SK-N-SH (cell line): ENCODE measurements around the gene TM2D3. TPM values are rescaled to one million over a fixed set of nuclear protein-coding genes. Genes with fewer than 3 reads are reported as not detected.

Experiments
- CTCF ChIA-PET: fragments of 300-600, 350-600 bp; formaldehyde crosslinking; extraction: SDS; loops from one replicate; lab custom pipeline; 2021; lab: Yijun Ruan, JAX
- POLR2A ChIA-PET: fragments of 350-600 bp; sonication (Branson Sonifier 250); formaldehyde crosslinking; extraction: SDS; loops from one replicate; lab custom pipeline; 2020; ENCODE audit warnings: antibody characterized with exemption, inconsistent platforms; lab: Yijun Ruan, JAX
- DNase-seq: peaks from one replicate; pipeline ENCODE4 v3.0.0; 2012
- H2AFZ ChIP-seq: fragments of 200-600 bp; sonication (generic); 2 replicates; pipeline ENCODE4 v1.8.1; 2016; ENCODE audit warnings: antibody characterized with exemption, mild to moderate bottlenecking, low read depth
- H3F3A ChIP-seq: fragments of 200-600 bp; sonication (generic); replicated peaks from 2 replicates; pipeline ENCODE3; 2016; ENCODE audit warnings: antibody characterized with exemption, mild to moderate bottlenecking; ENCODE audit not compliant: insufficient read depth
- H3K27ac ChIP-seq, 2 experiments: fragments of 200-500 bp in 1 of 2; fragments of 200-600 bp in 1 of 2; sonication (Bioruptor generic) in 1 of 2; sonication (generic), shearing (Covaris generic) in 1 of 2; 2 replicates each; pipeline versions ENCODE4 v1.5.1 to v1.6.1; 2014 to 2016; ENCODE audit warnings: low read depth in 2 of 2, inconsistent platforms in 1 of 2, low read length in 1 of 2, mild to moderate bottlenecking in 1 of 2, mixed read lengths in 1 of 2
- H3K27me3 ChIP-seq: fragments of 200-600 bp; sonication (generic), shearing (Covaris generic); 2 replicates; pipeline ENCODE4 v1.6.1; 2016; ENCODE audit warnings: mixed run types; ENCODE audit not compliant: insufficient read depth
- H3K36me3 ChIP-seq, 2 experiments: fragments of 200-500 bp in 1 of 2; fragments of 200-600 bp in 1 of 2; sonication (Bioruptor generic) in 1 of 2; sonication (generic) in 1 of 2; replicated peaks in 1 of 2; 2 replicates each; pipeline versions ENCODE3 to v1.5.1; 2014 to 2016; ENCODE audit warnings: low read length in 1 of 2, mild to moderate bottlenecking in 1 of 2; ENCODE audit not compliant: insufficient read depth in 2 of 2, control insufficient read depth in 1 of 2
- H3K4me1 ChIP-seq, 2 experiments: fragments of 200-500 bp in 1 of 2; fragments of 200-600 bp in 1 of 2; sonication (Bioruptor generic) in 1 of 2; sonication (generic), shearing (Covaris generic) in 1 of 2; 2 replicates each; pipeline versions ENCODE4 v1.5.1 to v1.6.1; 2014 to 2016; ENCODE audit warnings: low read depth in 1 of 2, low read length in 1 of 2, mixed run types in 1 of 2; ENCODE audit not compliant: insufficient read depth in 2 of 2, control insufficient read depth in 1 of 2
- H3K4me2 ChIP-seq: fragments of 200-600 bp; sonication (generic), shearing (Covaris generic); 2 replicates; pipeline ENCODE4 v1.6.1; 2017; ENCODE audit warnings: mixed run types
- H3K4me3 ChIP-seq, 2 experiments: fragments of 200-500 bp in 1 of 2; fragments of 200-600 bp in 1 of 2; sonication (Bioruptor generic) in 1 of 2; sonication (generic), shearing (Covaris generic) in 1 of 2; 2 replicates each; pipeline versions ENCODE4 v1.5.1 to v1.8.1; 2014 to 2016; ENCODE audit warnings: low read depth in 2 of 2, inconsistent platforms in 1 of 2, low read length in 1 of 2, mild to moderate bottlenecking in 1 of 2, mixed read lengths in 1 of 2, moderate library complexity in 1 of 2
- H3K79me2 ChIP-seq: fragments of 200-600 bp; sonication (generic); 2 replicates; pipeline ENCODE4 v1.8.1; 2017; ENCODE audit warnings: mild to moderate bottlenecking; ENCODE audit not compliant: insufficient read depth
- H3K9ac ChIP-seq: fragments of 200-600 bp; sonication (generic); 2 replicates; pipeline ENCODE4 v1.6.1; 2017; ENCODE audit warnings: mixed run types
- H3K9me2 ChIP-seq: fragments of 200-600 bp; sonication (generic); 2 replicates; pipeline ENCODE4 v1.6.1; 2017; ENCODE audit warnings: mixed run types
- H3K9me3 ChIP-seq: fragments of 200-600 bp; sonication (generic); 2 replicates; pipeline ENCODE4 v1.6.1; 2017; ENCODE audit warnings: mixed run types, mild to moderate bottlenecking, moderate library complexity
- H4K20me1 ChIP-seq: fragments of 200-600 bp; sonication (generic); 2 replicates; pipeline ENCODE4 v1.6.1; 2017; ENCODE audit warnings: mild to moderate bottlenecking, mixed run types; ENCODE audit not compliant: insufficient read depth
- ELF1 ChIP-seq: IDR thresholded peaks from 2 replicates; pipeline ENCODE4 v1.4.0; 2012
- EZH2phosphoT487 ChIP-seq: fragments of 200-600 bp; sonication (generic); IDR thresholded peaks from 2 replicates; pipeline ENCODE4 v1.6.1; 2017; ENCODE audit warnings: low read depth, mixed run types, mild to moderate bottlenecking, antibody characterized with exemption, moderate library complexity, borderline replicate concordance
- GATA2 ChIP-seq: sonication (generic); formaldehyde crosslinking; IDR thresholded peaks from 2 replicates; pipeline ENCODE4 v1.5.0; 2020; ENCODE audit warnings: mild to moderate bottlenecking, missing genetic modification reagents
- MEF2A ChIP-seq: IDR thresholded peaks from 2 replicates; pipeline ENCODE4 v1.4.0; 2012; ENCODE audit warnings: low read depth, borderline replicate concordance
- NRF1 ChIP-seq: IDR thresholded peaks from 2 replicates; pipeline ENCODE4 v1.6.1; 2012; ENCODE audit warnings: low read depth, mild to moderate bottlenecking, low read length
- POLR2AphosphoS5 ChIP-seq: IDR thresholded peaks from 2 replicates; pipeline ENCODE4 v1.6.1; 2012; ENCODE audit warnings: low read depth, low read length
- RCOR1 ChIP-seq: fragments of 150-350 bp; IDR thresholded peaks from 2 replicates; pipeline ENCODE4 v1.6.1; 2017; ENCODE audit warnings: antibody characterized with exemption, low read length
- SMC3 ChIP-seq: IDR thresholded peaks from 2 replicates; pipeline ENCODE4 v1.6.1; 2012; ENCODE audit warnings: low read depth, low read length, improper control_type of control experiment
- TCF12 ChIP-seq: IDR thresholded peaks from 2 replicates; pipeline ENCODE4 v1.4.0; 2012
- TEAD4 ChIP-seq: IDR thresholded peaks from 2 replicates; pipeline ENCODE4 v1.4.0; 2012; ENCODE audit warnings: mild to moderate bottlenecking, borderline replicate concordance; ENCODE audit not compliant: insufficient read depth
- YY1 ChIP-seq: IDR thresholded peaks from 2 replicates; pipeline ENCODE4 v1.4.0; 2012; ENCODE audit warnings: low read depth, mild to moderate bottlenecking
- WGBS: methylation state at CpG from one replicate; pipeline ENCODE4 v1.1.6; 2017; ENCODE audit warnings: low lambda C conversion rate; 5-methylcytosine and 5-hydroxymethylcytosine counted together
- polyA plus RNA-seq, 3 experiments: library from polyadenylated mRNA; depleted of rRNA; stranded (reverse); fragments of >200 nt; gene quantifications; 2 replicates each; pipeline ENCODE4 v1.2.3, GENCODE V29; 2012
- TF ChIP-seq, protein P1 (sequence below): fragments of 200-600 bp; sonication (generic); IDR thresholded peaks from 2 replicates; pipeline ENCODE4 v1.6.1; 2017; ENCODE audit warnings: antibody characterized with exemption, mild to moderate bottlenecking, moderate library complexity
- TF ChIP-seq, protein P2 (sequence below): fragments of 150-350 bp; IDR thresholded peaks from 2 replicates; pipeline ENCODE4 v1.6.1; 2017; ENCODE audit warnings: antibody characterized with exemption, low read length, low read depth, borderline replicate concordance
- TF ChIP-seq, protein P3 (sequence below): IDR thresholded peaks from 2 replicates; pipeline ENCODE4; 2012
- TF ChIP-seq, protein P4 (sequence below): fragments of 150-350 bp; IDR thresholded peaks from 2 replicates; pipeline ENCODE4 v1.6.1; 2016; ENCODE audit warnings: mild to moderate bottlenecking, low read depth, low read length
- TF ChIP-seq, protein P5 (sequence below): IDR thresholded peaks from 2 replicates; pipeline ENCODE4 v1.6.1; 2012; ENCODE audit warnings: mild to moderate bottlenecking, low read depth, low read length, moderate library complexity
- TF ChIP-seq, protein P6 (sequence below): IDR thresholded peaks from 2 replicates; pipeline ENCODE4 v1.4.0; 2012; ENCODE audit warnings: low read depth

TM2D3 gene
- polyA plus RNA-seq, 1 of the 3 experiments (the other 2 are of a cell fraction): 73.3 TPM

DNA sequence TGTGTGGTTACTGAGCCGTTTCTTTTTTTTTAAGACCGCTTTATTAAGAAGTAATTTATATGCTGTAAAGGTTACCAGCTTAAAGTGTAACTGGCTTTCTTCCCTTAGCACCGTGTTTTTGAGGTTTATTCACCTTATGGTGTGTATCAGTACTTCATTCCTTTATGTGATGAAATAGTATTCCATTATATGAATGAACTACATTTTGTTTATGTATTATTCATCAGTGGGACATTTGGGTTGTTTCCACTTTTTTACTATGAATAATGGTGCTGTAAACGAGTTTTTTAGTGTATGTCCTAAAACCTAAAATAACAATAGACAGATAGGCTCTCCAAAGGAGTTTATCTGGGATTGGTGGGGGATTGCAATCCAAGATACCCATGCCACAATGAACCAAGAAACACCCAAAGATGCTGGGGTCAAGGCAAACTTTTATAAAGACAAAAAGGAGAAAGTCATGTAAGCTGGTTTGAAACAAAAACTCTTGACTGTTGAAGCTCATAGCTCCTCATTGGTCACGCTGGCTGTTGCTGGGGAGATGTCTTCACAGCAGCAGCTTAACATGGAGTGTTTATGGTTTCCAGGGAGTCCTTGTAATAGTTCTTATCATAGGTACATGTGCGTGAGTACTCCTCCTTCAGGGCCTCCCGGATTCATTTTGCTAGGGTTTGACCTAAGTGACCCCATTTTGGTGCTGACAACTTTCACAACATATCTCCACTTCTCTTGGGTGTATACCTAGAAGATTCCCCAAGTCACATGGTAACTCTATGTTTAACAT is 16.0 kb downstream of the TM2D3 start:
- H3K9ac ChIP-seq: no peak overlapping the region
- peaks cover 20 to 30% of the 10 kb centered on the region in 2 experiments for H3K36me3 ChIP-seq
- H3K79me2 ChIP-seq: no peaks in the 10 kb centered on the region
- no peaks in the 10 kb centered on the region for H3K4me1 ChIP-seq
- H3K27me3 ChIP-seq: no peaks in the 10 kb centered on the region
- H3K9me2 ChIP-seq: no peaks in the 10 kb centered on the region
- ChIA-PET CTCF (interaction anchor here (8.2 kb wide), 1 partner anchor 343 kb away, joined by 139 read pairs; the partner anchor contains the start of gene SNRPA1), POLR2A (interaction anchor here (0.6 kb wide), 1 partner anchor 352 kb away, joined by 4 read pairs; no protein-coding TSS in a partner anchor)
- no peak for TF ChIP-seq MEF2A
- no peak for TF ChIP-seq NRF1
- no peak for TF ChIP-seq RCOR1
- TF ChIP-seq, protein P1, sequence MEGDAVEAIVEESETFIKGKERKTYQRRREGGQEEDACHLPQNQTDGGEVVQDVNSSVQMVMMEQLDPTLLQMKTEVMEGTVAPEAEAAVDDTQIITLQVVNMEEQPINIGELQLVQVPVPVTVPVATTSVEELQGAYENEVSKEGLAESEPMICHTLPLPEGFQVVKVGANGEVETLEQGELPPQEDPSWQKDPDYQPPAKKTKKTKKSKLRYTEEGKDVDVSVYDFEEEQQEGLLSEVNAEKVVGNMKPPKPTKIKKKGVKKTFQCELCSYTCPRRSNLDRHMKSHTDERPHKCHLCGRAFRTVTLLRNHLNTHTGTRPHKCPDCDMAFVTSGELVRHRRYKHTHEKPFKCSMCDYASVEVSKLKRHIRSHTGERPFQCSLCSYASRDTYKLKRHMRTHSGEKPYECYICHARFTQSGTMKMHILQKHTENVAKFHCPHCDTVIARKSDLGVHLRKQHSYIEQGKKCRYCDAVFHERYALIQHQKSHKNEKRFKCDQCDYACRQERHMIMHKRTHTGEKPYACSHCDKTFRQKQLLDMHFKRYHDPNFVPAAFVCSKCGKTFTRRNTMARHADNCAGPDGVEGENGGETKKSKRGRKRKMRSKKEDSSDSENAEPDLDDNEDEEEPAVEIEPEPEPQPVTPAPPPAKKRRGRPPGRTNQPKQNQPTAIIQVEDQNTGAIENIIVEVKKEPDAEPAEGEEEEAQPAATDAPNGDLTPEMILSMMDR: no peak
- TF ChIP-seq ELF1: no peak
- TF ChIP-seq POLR2AphosphoS5: no peak
- TF ChIP-seq EZH2phosphoT487: no peak
- TF ChIP-seq SMC3: no peak
- TF ChIP-seq GATA2 (CRISPR knock-in tag): no peak
- TF ChIP-seq, protein P2, sequence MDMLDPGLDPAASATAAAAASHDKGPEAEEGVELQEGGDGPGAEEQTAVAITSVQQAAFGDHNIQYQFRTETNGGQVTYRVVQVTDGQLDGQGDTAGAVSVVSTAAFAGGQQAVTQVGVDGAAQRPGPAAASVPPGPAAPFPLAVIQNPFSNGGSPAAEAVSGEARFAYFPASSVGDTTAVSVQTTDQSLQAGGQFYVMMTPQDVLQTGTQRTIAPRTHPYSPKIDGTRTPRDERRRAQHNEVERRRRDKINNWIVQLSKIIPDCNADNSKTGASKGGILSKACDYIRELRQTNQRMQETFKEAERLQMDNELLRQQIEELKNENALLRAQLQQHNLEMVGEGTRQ: no peak
- H3K9me3 ChIP-seq: no peaks in the 10 kb centered on the region
- H3K4me3 ChIP-seq: no peak overlapping the region
- H4K20me1 ChIP-seq: peaks cover 9% of the 10 kb centered on the region
- H2AFZ ChIP-seq: no peak overlapping the region
- no peak overlapping the region for H3K4me2 ChIP-seq
- H3F3A ChIP-seq: peaks cover under 1% of the 10 kb centered on the region
- no peak for DNase-seq
- no peak overlapping the region for H3K27ac ChIP-seq
- WGBS: 83% methylated on average over 7 of the region's 7 CpGs

DNA sequence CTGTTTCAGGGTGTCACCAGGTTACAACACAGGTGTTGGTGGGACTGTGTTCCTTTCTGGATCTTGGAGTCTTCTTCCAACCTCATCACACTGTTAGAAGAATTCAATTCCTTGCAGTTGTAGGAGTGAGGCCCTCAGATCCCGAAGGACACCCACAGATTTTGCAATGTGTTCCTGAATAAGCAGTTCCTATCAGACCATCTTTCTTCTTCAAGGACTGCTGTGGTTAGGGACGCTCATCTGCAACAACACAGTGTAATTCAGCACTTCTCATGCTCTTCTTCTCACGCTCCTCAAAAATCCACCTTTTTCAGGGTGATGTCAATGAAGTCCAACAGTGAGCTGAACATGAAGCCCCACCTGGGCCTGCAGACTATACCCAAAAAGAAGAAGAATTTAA is 18.8 kb downstream of the TM2D3 start:
- ChIA-PET CTCF (interaction anchor here (1.8 kb wide), 1 partner anchor 8 kb away, joined by 5 read pairs; no protein-coding TSS in a partner anchor), POLR2A (no interaction called here)
- no peak overlapping the region for H3K9ac ChIP-seq
- no peaks in the 10 kb centered on the region for H3K4me1 ChIP-seq
- no peaks in the 10 kb centered on the region for H3F3A ChIP-seq
- no peaks in the 10 kb centered on the region for H3K27me3 ChIP-seq
- no peak overlapping the region for H3K27ac ChIP-seq
- no peak overlapping the region for H2AFZ ChIP-seq
- H3K4me3 ChIP-seq: no peak overlapping the region
- no peaks in the 10 kb centered on the region for H3K79me2 ChIP-seq
- peaks cover 0 to 4% of the 10 kb centered on the region in 2 experiments for H3K36me3 ChIP-seq
- WGBS: 94% methylated on average over 3 of the region's 3 CpGs
- H3K9me2 ChIP-seq: no peaks in the 10 kb centered on the region
- H3K4me2 ChIP-seq: no peak overlapping the region
- no peak for DNase-seq
- no peaks in the 10 kb centered on the region for H3K9me3 ChIP-seq
- H4K20me1 ChIP-seq: no peaks in the 10 kb centered on the region
- TF ChIP-seq, protein P3, sequence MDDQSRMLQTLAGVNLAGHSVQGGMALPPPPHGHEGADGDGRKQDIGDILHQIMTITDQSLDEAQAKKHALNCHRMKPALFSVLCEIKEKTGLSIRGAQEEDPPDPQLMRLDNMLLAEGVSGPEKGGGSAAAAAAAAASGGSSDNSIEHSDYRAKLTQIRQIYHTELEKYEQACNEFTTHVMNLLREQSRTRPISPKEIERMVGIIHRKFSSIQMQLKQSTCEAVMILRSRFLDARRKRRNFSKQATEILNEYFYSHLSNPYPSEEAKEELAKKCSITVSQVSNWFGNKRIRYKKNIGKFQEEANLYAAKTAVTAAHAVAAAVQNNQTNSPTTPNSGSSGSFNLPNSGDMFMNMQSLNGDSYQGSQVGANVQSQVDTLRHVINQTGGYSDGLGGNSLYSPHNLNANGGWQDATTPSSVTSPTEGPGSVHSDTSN: no peak
- TF ChIP-seq TEAD4 (no peak), YY1 (no peak), EZH2phosphoT487 (no peak), TCF12 (no peak)
- TF ChIP-seq, protein P4, sequence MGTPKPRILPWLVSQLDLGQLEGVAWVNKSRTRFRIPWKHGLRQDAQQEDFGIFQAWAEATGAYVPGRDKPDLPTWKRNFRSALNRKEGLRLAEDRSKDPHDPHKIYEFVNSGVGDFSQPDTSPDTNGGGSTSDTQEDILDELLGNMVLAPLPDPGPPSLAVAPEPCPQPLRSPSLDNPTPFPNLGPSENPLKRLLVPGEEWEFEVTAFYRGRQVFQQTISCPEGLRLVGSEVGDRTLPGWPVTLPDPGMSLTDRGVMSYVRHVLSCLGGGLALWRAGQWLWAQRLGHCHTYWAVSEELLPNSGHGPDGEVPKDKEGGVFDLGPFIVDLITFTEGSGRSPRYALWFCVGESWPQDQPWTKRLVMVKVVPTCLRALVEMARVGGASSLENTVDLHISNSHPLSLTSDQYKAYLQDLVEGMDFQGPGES: no peak
- TF ChIP-seq, protein P5, sequence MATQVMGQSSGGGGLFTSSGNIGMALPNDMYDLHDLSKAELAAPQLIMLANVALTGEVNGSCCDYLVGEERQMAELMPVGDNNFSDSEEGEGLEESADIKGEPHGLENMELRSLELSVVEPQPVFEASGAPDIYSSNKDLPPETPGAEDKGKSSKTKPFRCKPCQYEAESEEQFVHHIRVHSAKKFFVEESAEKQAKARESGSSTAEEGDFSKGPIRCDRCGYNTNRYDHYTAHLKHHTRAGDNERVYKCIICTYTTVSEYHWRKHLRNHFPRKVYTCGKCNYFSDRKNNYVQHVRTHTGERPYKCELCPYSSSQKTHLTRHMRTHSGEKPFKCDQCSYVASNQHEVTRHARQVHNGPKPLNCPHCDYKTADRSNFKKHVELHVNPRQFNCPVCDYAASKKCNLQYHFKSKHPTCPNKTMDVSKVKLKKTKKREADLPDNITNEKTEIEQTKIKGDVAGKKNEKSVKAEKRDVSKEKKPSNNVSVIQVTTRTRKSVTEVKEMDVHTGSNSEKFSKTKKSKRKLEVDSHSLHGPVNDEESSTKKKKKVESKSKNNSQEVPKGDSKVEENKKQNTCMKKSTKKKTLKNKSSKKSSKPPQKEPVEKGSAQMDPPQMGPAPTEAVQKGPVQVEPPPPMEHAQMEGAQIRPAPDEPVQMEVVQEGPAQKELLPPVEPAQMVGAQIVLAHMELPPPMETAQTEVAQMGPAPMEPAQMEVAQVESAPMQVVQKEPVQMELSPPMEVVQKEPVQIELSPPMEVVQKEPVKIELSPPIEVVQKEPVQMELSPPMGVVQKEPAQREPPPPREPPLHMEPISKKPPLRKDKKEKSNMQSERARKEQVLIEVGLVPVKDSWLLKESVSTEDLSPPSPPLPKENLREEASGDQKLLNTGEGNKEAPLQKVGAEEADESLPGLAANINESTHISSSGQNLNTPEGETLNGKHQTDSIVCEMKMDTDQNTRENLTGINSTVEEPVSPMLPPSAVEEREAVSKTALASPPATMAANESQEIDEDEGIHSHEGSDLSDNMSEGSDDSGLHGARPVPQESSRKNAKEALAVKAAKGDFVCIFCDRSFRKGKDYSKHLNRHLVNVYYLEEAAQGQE: no peak
- TF ChIP-seq, protein P6, sequence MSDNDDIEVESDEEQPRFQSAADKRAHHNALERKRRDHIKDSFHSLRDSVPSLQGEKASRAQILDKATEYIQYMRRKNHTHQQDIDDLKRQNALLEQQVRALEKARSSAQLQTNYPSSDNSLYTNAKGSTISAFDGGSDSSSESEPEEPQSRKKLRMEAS: no peak
